22Rv1 (cell line): ENCODE measurements around the gene ARID3B.

Source experiments
- CTCF ChIP-seq: fragments of 450-650 bp; IDR thresholded peaks from 2 replicates; pipeline ENCODE4 v1.5.1; 2017; ENCODE audit warnings: mild to moderate bottlenecking
- ZFX ChIP-seq: fragments of 450-650 bp; IDR thresholded peaks from 2 replicates; pipeline ENCODE4 v1.6.1; 2017; ENCODE audit warnings: antibody characterized with exemption, borderline replicate concordance

- TF ChIP-seq CTCF, result no peak
- TF ChIP-seq ZFX, result no peak
Observed at GRCh38 chr15:74584779-74585178, 43.8 kb downstream of the ARID3B start.
